NCI-H1417 treated with DMSO at 0.1 percent for 48 hours (cell line): ENCODE data around the gene CRYBA2.

Source experiments
- DNase-seq: peaks from one replicate; lab custom pipeline; 2025; lab: John Stamatoyannopoulos, UW

CRYBA2 gene

GRCh38 chr2:218954541-218955300 lies 38.5 kb downstream of the CRYBA2 start:
- DNase-seq = no peak

GRCh38 chr2:218953366-218953954 lies 39.8 kb downstream of the CRYBA2 start:
- no peak for DNase-seq

GRCh38 chr2:218952160-218952559 lies 41.1 kb downstream of the CRYBA2 start:
- no peak for DNase-seq

- DNase-seq = no peak
These were observed 46.6 kb downstream of the CRYBA2 start for GRCh38 chr2:218946621-218947020.

GRCh38 chr2:218944759-218945404 lies 48.3 kb downstream of the CRYBA2 start:
- DNase-seq = no peak
